ENCODE results near the gene CERK. TPM values are rescaled to one million over a fixed set of nuclear protein-coding genes. Genes with fewer than 3 reads are reported as not detected.
"Not testable (repeated sequence)": the region's sequence is repeated elsewhere in the genome, so short reads cannot be mapped to it uniquely, and the experiment has no call there.

CERK gene
- total and polyA plus RNA-seq, 7 donors = 13.0 to 38.1 (median 26.9) TPM

GRCh38 chr22:46736705-46737104, 1.3 kb downstream of the CERK start:
- DNase-seq (no peak), ATAC-seq (no peak)
- peak overlapping the region; percentile 96 for H3K27ac ChIP-seq
- intact Hi-C loops (cut with DNase I) = loop anchor here (5.0 to 10.0 kb wide), 3 partner anchors 49 to 172 kb away; no protein-coding TSS in a partner anchor
- no peak for TF ChIP-seq CTCF (IDR thresholded peaks at IDR 0.05)
- no peaks in the 10 kb centered on the region for H3K9me3 ChIP-seq
- WGBS, 3 donors = 65 to 75% (median 68%) methylated on average over 8 of the region's 8 CpGs
- peak overlapping the region; percentile 84 for H3K4me3 ChIP-seq
- no peaks in the 10 kb centered on the region for H3K27me3 ChIP-seq (ENCODE audit: insufficient read depth in 3 of 3, low read length in 2 of 3)
- H3K4me1 ChIP-seq = peaks cover 72% of the 10 kb centered on the region
- no peaks in the 10 kb centered on the region for H3K36me3 ChIP-seq (ENCODE audit: insufficient read depth in 1 of 2, low read depth in 1 of 2)

GRCh38 chr22:46735747-46736608, 2.1 kb downstream of the CERK start:
- DNase-seq (peak; percentile 31 to 60), ATAC-seq (no peak)
- no peak for TF ChIP-seq CTCF (IDR thresholded peaks at IDR 0.05)
- Histone ChIP-seq H3K27ac (peak overlapping the region; percentile 96), H3K4me1 (peaks cover 72% of the 10 kb centered on the region), H3K4me3 (peak overlapping the region; percentile 84), H3K9me3 (no peaks in the 10 kb centered on the region), H3K27me3 (ENCODE audit: insufficient read depth in 3 of 3, low read length in 2 of 3) (no peaks in the 10 kb centered on the region), H3K36me3 (ENCODE audit: insufficient read depth in 1 of 2, low read depth in 1 of 2) (no peaks in the 10 kb centered on the region)
- WGBS, 3 donors = 66 to 72% (median 70%) methylated on average over 13 of the region's 13 CpGs
- intact Hi-C loops (cut with DNase I) = loop anchor here (5.0 to 10.0 kb wide), 3 partner anchors 49 to 171 kb away; no protein-coding TSS in a partner anchor

DNA sequence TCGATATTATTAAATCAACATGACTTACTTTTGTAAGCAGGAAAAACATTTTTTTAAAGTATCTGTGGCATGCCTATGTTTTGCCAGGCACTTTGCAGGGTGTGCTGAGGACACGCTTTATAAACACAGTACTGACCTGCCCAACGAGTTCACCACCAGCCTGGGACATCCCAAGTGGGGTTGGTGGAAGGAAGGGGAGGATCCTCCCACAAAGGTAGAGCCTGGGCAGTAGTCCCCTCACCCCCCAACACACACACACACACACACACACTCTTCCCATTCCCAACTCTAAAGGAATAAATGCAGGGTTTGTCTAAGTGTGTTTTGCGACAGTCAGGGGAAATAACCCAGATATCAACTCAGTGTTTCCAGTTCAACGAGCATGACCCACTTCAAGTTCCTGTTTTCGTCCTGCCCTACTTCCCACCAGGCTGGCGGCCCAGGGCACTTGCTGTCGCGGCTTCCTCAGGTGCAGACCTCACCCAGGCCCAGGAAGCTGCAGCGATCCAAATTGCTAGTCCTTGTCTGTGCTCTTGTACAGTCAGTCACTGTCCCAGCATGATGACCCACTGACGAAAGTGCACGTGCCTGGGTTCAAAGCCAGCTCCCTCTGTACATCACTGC, 3.1 kb downstream of the CERK start:
- no peak for TF ChIP-seq CTCF (IDR thresholded peaks at IDR 0.05)
- WGBS, 3 donors = 52 to 54% (median 53%) methylated on average over 12 of the region's 12 CpGs
- intact Hi-C loops (cut with DNase I) = loop anchor here (5.0 to 10.0 kb wide), 3 partner anchors 48 to 170 kb away; no protein-coding TSS in a partner anchor
- Histone ChIP-seq H3K36me3 (ENCODE audit: insufficient read depth in 1 of 2, low read depth in 1 of 2) (no peaks in the 10 kb centered on the region), H3K4me3 (peak overlapping the region; percentile 84), H3K9me3 (no peaks in the 10 kb centered on the region), H3K27ac (peak overlapping the region; percentile 39), H3K4me1 (peaks cover 73% of the 10 kb centered on the region), H3K27me3 (ENCODE audit: insufficient read depth in 3 of 3, low read length in 2 of 3) (no peaks in the 10 kb centered on the region)
- ATAC-seq (no peak), DNase-seq (no peak)

- Histone ChIP-seq H3K4me1 (peaks cover 67% of the 10 kb centered on the region), H3K4me3 (peak overlapping the region; percentile 11)
- 36 to 48% (median 47%) methylated on average over 12 of the region's 12 CpGs for WGBS, 3 donors
- intact Hi-C loops (cut with DNase I) = loop anchor here in 1 of 2 donors (10.0 kb wide), 1 partner anchor 169 kb away; no protein-coding TSS in a partner anchor
- ATAC-seq; H3K36me3 ChIP-seq (ENCODE audit: insufficient read depth in 1 of 2, low read depth in 1 of 2); H3K27me3 ChIP-seq (ENCODE audit: insufficient read depth in 3 of 3, low read length in 2 of 3); H3K9me3 ChIP-seq; DNase-seq; H3K27ac ChIP-seq: not testable (repeated sequence)
Measured at GRCh38 chr22:46734213-46734722, 3.8 kb downstream of the CERK start.

- no peak for ATAC-seq
- no peak for DNase-seq
- Histone ChIP-seq H3K4me3 (no peak overlapping the region), H3K4me1 (peaks cover 70% of the 10 kb centered on the region), H3K27me3 (ENCODE audit: insufficient read depth in 3 of 3, low read length in 2 of 3) (no peaks in the 10 kb centered on the region), H3K27ac (peak overlapping the region; percentile 71), H3K9me3 (no peaks in the 10 kb centered on the region), H3K36me3 (ENCODE audit: insufficient read depth in 1 of 2, low read depth in 1 of 2) (peaks cover 0 to 6% of the 10 kb centered on the region in 2 donors)
- intact Hi-C loops (cut with DNase I) = loop anchor here in 1 of 2 donors (10.0 kb wide), 1 partner anchor 168 kb away; no protein-coding TSS in a partner anchor
- WGBS, 3 donors = 72 to 81% (median 74%) methylated on average over 7 of the region's 7 CpGs
- TF ChIP-seq CTCF (IDR thresholded peaks at IDR 0.05) = no peak
Measured at GRCh38 chr22:46732513-46732912, 5.5 kb downstream of the CERK start.

Measured in psoas muscle (tissue), 8 donors.